Measurements from ENCODE around the gene SEPSECS. TPM values are rescaled to one million over a fixed set of nuclear protein-coding genes. Genes with fewer than 3 reads are reported as not detected.

SEPSECS gene
- total and polyA plus RNA-seq, 2 of the 8 experiments (the other 6 are each of a cell fraction or from before 2014, with no cell fraction given): 1.9 to 4.1 TPM

DNA sequence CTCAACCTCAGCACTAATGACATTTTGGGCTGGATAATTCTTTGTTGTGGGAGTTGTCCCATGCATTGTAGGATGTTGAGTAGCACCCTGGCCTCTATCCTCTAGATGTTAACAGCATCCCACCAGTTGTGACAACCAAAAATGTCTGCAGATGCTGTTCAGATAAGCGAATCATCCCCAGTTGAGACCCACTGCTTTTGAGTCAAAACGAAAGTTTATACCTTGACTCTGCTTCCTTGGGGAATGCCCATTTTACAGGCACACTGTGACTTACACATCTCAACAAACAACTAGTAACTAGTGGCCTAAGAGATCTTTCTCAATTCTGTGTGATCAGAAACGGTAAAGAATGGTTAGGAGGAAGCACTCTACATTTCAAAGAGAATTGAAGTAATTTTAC lies 37.0 kb downstream of the SEPSECS start:
- Histone ChIP-seq H3K79me2 (ENCODE audit: control insufficient read depth in 1 of 2, insufficient read depth in 2 of 2, low read length in 2 of 2) (no peaks in the 10 kb centered on the region), H3K18ac (ENCODE audit: extremely low read depth, low read length) (no peak overlapping the region), H4K20me1 (replicated peaks in 1 of 2; ENCODE audit: control insufficient read depth in 1 of 2, insufficient read depth in 2 of 2, low read length in 2 of 2) (peaks cover 0 to 1% of the 10 kb centered on the region in 2 experiments), H2BK12ac (ENCODE audit: low read depth, low read length) (no peak overlapping the region), H3K23me2 (ENCODE audit: low read depth, low read length) (no peaks in the 10 kb centered on the region), H4K91ac (replicated peaks; ENCODE audit: insufficient read length, low read length) (no peak overlapping the region), H2BK15ac (ENCODE audit: low read length) (no peak overlapping the region), H4K8ac (ENCODE audit: extremely low read depth, insufficient read depth, low read length) (no peak overlapping the region), H3K56ac (replicated peaks; ENCODE audit: insufficient read length, low read depth, low read length) (no peak overlapping the region), H3K36me3 (ENCODE audit: control insufficient read depth in 2 of 4, insufficient read depth in 4 of 4, low read length in 3 of 4) (no peaks in the 10 kb centered on the region), H4K5ac (ENCODE audit: insufficient read length, low read depth, low read length) (no peak overlapping the region), H3K23ac (ENCODE audit: insufficient read length) (no peak overlapping the region), H2BK20ac (ENCODE audit: low read length) (no peak overlapping the region), H3K4ac (replicated peaks; ENCODE audit: insufficient read length, low read depth, low read length) (no peak overlapping the region), H3K9me3 (ENCODE audit: insufficient read depth in 2 of 2, low read depth in 1 of 2, low read length in 1 of 2) (no peaks in the 10 kb centered on the region), H3K4me1 (replicated peaks in 1 of 4; ENCODE audit: control insufficient read depth in 3 of 4, insufficient read depth in 4 of 4, low read length in 3 of 4) (no peaks in the 10 kb centered on the region), H2BK120ac (replicated peaks; ENCODE audit: low read depth, low read length) (no peak overlapping the region), H3K27ac (ENCODE audit: low read depth, low read length) (no peak overlapping the region), H3K4me3 (ENCODE audit: extremely low read depth in 1 of 4, insufficient read depth in 2 of 4, low read depth in 3 of 4, low read length in 4 of 4) (no peak overlapping the region), H2BK5ac (ENCODE audit: low read depth, low read length) (no peak overlapping the region), H3K79me1 (ENCODE audit: low read depth, low read length) (no peaks in the 10 kb centered on the region), H3K4me2 (ENCODE audit: insufficient read depth in 1 of 2, low read depth in 2 of 2, low read length in 2 of 2) (no peak overlapping the region), H3K27me3 (replicated peaks in 1 of 4; ENCODE audit: control insufficient read depth in 3 of 4, extremely low read depth in 1 of 4, insufficient read depth in 3 of 4, low read length in 3 of 4) (no peaks in the 10 kb centered on the region), H2AFZ (ENCODE audit: low read length) (no peak overlapping the region), H2AK5ac (ENCODE audit: low read depth, low read length) (no peak overlapping the region), H3K14ac (ENCODE audit: insufficient read length) (no peak overlapping the region), H3K9ac (replicated peaks in 1 of 4; ENCODE audit: extremely low read depth in 1 of 4, low read depth in 3 of 4, low read length in 3 of 4) (no peak overlapping the region)
- no peak for TF ChIP-seq TEAD4 (IDR thresholded peaks at IDR 0.05; ENCODE audit: low read depth, low read length)
- no peak for TF ChIP-seq GABPA (IDR thresholded peaks at IDR 0.05; ENCODE audit: borderline replicate concordance, insufficient read depth, low read length)
- TF ChIP-seq EP300 (IDR thresholded peaks at IDR 0.05; ENCODE audit: borderline replicate concordance in 1 of 2, low read depth in 2 of 2, low read length in 2 of 2): no peak
- no peak for FAIRE-seq
- WGBS, 2 experiments (ENCODE audit: extremely low coverage in 1 of 2, insufficient coverage in 1 of 2, insufficient read length in 1 of 2, insufficient replicate concordance in 2 of 2, low coverage in 1 of 2, low lambda C conversion rate in 2 of 2, missing lambda C conversion rate in 1 of 2): 85% methylated on average over 3 of the region's 3 CpGs; no CpG with 5 or more reads in 1 of the 2 experiments
- POLR2A ChIA-PET (ENCODE audit: partially characterized antibody): no interaction called here
- DNase-seq (ENCODE audit: low read depth in 1 of 2, low spot score in 2 of 2): no peak
- CTCF ChIA-PET (ENCODE audit: partially characterized antibody): no interaction called here

Measured in H1 (cell line).